Limb (tissue), 2 donors: Measurements from ENCODE around the gene ZNF500.
"Not testable (repeated sequence)": the region's sequence is repeated elsewhere in the genome, so short reads cannot be mapped to it uniquely, and the experiment has no call there.

Experiments
- DNase-seq, 2 donors: peaks; one replicate each; pipeline ENCODE4 v3.0.0-alpha.2; 2016; ENCODE audit errors: extremely low spot score in 2 of 2

The ZNF500 gene

DNA sequence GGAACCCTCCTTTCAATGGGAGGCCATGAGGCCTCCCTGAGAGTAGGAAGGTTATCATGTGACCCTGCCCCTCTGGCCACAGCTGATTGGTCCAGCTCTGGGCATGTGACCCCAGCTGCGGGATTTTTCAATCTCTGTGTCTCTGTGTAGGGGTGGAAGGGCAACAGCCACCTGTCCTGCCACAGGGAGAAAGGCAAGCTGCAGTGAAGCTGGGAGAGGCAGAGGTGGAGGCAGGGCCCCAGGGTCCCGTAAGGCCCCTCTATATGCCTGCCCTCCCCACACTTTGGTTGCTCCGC, 21.7 kb downstream of the ZNF500 start:
- DNase-seq, result no peak

DNA sequence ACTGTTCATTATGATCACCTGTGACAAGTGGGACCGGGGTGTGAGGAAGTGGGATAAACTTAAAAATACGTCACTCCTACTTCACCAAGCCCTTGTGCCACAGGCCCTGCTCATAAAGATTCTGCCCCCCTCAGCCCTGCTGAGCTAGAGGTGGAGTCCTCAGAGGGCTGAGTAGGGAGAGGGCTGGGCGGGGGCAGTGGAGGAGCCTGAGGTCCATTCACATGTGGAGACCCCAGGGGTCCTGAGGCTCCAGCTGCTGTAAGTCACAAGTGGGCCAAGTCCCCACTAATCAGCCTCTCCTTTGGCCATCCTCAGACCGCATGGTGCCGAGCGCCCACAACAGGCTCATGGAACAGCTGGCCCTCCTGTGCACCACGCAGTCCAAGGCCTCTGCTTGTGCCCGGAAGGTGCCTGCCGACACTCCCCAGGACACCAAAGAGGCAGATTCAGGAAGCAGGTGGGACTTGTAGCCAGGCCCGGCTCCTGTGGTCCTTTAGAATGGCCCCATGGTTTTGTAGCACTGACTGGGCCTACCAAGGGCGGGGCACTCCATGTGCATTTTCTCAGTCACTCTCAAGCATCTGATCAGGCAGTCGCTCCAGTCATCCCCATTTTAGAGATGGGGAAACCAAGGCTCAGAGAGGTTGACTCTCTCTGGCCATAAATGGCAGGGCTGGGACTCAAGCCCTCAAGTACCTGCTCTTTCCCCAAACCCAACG, 22.2 kb downstream of the ZNF500 start:
- DNase-seq, result no peak

DNA sequence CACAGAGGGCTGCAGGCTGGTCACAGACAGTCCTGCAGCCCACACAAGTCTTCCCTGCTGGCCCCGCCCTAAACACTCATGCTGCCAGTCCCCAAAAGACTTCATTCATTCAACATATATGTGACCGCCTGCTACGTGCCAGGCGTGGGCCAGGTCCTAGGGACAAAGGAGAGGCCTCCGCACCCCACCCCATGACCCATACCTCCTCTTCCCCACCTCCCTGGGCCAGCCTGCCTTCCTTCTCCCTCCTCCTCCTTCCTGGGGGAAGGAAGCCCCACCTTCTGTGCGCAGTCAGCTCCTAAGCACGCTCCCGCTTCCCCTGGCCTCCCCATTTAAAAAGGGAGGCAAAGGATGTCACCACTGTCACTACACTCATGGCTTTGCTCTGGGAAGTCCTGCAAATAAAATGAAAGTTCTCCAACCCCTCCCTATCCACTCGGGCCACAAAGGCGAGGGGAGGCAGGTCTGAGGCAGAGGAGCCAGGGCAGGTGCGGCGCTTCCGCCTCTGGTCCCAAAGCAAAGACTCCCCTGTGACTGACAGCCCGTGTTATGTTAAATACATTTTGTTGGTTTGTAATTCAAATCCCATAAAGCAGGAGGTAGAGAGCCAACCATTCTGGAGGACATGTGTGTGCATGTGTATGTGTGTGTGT, 23.6 kb downstream of the ZNF500 start:
- no peak for DNase-seq

DNA sequence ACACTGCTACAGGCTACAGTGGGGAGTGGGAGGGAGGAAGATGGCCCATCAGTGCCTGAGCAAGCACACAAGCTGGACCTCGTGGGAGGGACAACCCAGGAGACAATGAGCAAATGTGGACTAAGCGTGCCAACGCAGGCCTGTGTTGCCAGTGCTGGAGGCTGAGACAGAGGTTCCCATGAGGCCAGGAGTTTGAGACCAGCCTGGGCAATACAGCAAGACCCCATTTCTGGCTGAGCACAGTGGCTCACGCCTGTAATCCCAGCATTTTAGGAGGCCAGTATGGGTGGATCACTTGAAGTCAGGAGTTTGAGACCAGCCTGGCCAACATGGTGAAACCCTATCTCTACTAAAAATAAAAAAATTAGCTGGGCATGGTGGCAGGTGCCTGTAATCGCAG, 28.6 kb downstream of the ZNF500 start:
- not testable (repeated sequence) for DNase-seq

DNA sequence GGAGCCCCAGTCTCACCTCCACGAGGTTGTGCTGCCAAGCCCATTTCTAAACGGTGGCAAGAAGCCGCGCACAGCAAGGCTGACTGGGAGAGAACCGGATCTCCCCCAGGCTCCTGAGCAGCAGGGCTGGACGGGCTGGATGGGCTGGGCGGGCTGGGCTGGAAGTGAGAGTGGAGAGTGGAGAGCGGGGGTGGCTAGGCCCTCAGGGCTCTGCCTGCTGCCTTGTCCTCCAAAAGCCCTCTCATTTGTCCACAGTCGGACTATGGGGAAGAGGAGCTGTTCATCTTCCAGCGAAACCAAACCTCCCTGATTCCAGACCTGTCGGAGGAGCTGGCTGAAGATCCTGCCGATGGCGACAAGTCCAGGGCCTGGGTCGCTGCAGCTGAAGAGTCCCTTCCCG, 29.4 kb downstream of the ZNF500 start:
- no peak for DNase-seq

DNA sequence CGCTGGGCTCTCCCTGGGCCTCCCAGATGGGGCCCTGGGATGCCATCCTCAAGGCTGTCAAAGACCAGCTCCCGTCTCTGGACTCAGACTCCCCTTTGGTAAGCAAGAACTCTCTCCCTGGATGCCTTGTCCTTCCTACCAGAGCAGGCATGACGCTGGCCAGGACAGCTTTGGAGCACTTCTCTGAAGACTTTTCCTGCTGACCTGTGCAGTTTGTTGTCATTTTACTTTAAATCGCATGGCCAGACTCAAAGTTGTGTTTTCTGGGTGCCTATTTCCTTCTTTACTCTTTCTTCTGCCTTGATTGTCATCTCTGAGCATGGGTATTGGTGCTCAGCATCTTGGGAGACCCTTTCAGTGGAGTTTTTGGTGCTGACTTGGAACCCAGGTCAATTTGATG, 30.4 kb downstream of the ZNF500 start:
- DNase-seq, result no peak

DNA sequence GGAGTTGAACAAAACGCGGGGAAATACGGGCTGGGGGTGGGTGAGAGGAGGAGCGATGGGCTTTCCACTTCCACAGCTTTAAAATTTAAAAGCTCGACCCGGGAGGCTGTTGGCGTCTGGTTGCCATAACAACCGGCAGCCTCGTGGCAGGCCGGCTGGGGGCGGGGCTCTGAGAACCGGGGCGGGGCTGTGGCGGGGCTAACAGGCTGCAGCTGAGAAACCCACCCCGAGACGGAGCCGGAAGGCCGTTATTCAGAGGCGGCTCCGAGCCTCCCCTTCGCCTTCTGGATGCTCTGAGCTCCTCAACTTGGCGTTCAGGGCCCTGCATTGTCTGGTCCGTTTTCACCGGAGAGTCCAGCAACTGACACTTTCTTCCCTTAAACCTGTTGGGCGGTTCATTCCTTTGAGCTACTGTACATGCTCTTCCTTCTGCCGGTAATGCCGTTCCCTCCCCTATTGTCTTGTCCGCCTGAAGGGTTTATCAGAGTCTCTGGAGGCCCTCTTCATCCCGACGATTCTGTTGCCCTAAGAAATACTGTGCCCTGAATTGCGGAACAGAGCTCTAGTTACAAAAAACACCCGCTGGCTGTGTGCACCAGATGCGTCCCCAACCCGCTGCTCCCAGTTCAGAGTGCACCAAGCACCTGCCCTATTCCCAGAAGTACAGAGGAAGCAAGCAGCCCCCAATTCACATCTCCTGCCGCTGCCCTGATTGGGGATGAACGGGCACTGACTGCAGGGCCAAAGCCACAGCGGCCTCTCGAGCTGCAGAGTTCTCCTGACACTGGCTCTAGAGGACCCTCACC, 32.0 kb downstream of the ZNF500 start:
- peak; percentile 89 to 95 for DNase-seq

DNA sequence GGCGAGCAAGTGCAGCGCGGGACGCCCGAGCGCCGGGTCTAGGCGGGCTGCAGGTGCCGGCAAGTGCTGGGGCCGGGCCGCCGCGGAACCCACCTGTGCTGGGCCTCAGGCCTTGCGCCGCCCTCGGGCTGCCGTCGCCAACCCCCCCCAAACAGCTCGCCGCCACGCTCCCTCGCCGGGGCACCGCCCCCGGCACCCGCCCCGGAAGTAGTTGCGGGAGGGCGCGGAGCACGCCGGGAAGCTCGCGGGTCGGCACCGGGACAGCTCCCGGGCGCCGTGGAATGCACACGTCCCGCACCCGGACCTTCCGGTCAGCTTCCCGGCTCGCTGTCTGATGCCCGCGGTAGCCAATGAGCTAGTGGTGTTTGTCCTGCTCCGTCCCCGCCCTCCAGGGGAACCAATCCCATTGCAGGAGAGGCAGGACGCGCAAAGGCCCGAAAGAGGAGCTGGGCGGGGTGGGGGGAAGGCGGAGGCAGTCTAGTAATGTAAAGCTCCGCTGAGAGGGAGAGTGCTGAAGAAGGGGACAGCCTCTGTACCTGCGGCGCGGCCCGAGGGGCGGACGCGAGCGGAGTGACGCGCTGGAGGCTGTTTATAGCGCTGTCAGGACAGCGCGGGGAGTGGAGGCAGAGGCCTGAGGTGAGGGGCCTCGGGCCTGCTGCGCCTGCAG, 32.8 kb downstream of the ZNF500 start, which contains the start of the genes ANKS3 and DNAAF8:
Gene ANKS3 (minus strand): TSS at position 209 of the 667 bp plus-strand sequence. CDS start 4,122 bp downstream, outside the sequence.
Gene DNAAF8 (plus strand): TSS at position 475 of the 667 bp plus-strand sequence. CDS start 1,978 bp downstream, outside the sequence.
- DNase-seq, result peak; percentile 92 to 94

DNA sequence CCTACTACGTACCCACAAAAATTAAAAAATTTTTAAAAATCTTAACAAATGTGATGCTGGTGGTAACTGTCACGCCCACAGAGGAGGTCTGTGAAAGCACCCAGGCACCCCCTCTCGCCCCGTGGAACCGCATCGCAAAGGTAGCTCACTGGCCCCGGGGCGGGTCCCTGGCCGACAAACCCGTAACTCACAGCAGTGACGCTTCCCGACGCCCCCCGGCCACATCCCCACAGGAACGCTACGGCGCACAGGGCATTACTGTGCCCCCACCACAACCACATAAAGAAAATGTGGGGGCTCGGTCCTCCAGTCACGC, 33.3 kb downstream of the ZNF500 start:
- no peak for DNase-seq

DNA sequence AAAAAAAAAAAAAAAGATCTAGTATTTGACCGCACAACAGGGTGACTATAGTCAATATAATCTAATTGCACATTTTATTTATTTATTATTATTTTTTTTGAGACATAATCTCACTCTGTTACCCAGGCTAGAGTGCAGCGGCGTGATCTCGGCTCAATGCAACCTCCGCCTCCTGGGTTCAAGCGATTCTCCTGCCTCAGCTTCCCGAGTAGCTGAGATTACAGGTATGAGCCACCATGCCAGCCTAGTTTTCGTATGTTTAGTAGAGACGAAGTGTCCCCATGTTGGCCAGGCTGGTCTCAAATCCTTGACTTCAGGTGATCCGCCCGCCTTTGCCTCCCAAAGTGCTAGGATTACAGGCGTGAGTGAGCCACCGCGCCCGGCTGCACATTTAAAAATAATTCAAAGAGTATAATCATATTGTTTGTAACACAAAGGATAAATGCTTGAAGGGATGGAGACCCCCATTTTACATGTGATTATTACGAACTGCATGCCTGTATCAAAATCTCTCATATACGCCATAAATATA, 33.7 kb downstream of the ZNF500 start:
- DNase-seq, result no peak

DNA sequence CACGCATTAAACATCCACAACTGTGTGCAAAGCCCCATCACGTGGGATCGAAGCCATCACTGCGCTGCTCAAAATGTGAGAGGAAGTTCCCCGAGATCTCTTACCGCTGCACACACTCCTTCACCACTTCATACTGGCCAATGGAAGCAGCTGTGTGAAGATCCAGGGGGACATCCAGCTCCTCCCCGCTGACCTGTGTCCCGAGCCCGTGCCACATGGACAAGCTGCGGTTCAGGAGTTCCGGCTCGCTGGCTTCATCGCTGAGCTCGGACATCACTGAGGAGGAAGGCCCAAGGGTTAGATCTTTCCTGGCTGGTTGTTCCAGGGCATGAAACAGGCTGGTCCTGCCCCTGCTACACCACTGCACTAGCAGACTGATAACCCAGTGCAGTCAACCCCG, 37.1 kb downstream of the ZNF500 start:
- DNase-seq, result no peak

DNA sequence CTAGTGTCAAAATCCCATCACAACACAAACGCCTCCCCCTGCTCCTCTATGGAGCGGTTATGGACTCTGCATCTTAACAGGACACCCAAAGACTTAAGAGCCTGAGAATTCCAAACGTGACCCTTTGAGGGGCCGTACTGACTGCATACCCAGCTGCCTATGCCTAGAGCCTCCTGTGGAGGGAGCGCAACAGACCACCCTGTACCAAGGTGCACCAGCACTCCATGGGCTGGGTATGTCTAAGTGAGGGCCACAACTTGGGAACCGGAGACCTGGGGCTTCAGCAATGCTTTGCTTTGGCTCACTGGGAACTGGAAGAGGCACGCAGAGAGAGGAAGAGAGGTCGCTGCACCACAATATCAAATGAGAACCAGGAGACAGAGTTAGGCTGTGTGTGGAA, 38.3 kb downstream of the ZNF500 start:
- DNase-seq, result no peak

DNA sequence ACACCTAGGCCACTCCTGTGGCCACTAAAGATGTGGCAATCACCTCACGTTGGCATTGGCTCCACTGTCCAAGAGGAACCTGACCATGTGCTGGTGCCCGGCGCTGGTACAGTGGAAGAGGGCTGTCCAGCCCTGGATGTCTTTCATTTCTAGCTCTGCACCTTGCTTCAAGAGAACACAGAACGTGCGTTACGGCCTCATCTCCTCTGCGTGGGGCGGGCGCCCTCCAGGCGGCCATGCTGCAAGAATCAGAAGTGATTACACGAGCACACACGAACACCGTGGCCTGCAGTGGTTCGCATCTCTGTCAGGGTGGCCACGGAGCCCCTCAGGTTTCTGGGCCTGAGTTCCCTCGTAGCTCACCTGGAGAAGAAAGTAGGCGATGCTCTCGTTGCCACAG, 40.3 kb downstream of the ZNF500 start:
- no peak for DNase-seq

DNA sequence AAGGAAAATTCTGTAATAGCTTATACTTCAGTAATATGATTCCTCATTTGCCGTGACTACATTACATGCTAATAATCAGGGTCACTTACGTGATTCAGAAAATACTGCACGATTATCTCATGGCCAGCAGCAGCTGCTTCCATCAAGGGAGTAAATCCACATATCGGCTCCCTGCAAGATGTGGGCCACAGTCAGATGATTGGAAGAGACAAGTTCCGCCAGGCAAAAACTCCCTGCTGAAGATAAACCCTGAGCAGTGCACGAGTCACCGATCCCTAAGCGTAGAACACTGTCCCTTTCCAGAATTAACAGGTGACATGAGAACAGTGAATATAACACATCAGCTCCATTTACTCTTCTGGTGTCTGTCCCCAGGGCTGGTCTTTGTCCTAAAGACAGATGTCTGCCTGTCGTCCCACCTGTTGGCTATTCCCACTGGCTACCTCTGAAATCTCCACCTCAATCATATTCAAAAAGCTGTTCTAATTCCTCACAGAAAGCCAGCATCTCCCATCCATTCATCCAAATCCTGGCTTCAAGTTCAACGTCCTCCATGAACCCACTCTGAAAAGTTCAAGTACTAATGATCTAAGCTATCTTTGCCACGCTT, 42.2 kb downstream of the ZNF500 start:
- DNase-seq, result no peak

DNA sequence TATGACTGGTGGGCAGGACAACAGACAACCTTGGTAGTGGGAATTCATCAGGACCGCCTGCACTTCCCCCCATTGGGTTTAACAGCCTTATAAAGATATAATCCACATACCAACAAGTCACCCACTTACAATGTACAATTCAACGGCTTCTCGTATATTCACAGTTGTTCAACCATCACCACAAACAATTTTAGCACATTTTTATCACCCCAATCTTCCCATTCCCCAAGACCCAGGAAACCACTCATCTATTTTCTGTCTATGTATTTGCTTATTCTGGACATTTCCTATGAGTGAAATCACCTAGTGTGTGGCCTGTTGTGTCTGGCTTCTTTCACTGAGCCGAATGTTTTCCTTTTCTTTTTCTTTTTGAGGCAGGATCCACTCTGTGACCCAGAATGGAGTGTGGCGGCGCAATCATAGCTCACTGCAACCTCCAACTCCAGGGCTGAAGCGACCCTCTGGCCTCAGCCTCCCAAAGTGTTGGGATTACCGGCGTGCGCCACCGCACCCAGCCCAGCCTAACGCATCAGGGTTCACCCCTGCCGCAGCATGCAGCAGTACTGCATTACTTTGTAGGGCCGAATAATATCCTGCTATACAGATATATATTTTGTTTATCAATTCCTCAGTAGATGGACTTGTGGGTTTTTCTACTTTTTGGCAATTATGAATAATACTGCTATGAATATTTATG, 43.7 kb downstream of the ZNF500 start:
- no peak for DNase-seq

DNA sequence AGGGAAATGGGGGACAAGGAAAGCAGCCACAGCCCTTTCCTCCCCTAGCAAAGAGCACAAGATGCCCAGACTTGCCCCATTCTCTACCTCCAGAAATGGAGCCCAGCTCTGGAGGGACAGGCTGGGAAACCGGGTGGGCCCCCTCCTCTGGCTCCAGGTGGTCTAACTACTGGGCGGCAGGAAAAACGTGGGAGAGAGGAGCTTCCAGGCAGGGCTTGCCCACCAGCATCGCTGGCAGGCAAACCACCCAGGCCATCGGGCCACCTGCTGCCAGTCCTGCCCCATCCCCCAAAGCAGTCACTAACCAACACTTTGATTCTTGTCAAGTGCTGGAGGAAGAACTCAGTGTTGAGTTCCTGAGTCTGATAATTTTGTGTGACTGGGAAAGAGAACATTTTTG, 48.5 kb downstream of the ZNF500 start:
- DNase-seq, result no peak

DNA sequence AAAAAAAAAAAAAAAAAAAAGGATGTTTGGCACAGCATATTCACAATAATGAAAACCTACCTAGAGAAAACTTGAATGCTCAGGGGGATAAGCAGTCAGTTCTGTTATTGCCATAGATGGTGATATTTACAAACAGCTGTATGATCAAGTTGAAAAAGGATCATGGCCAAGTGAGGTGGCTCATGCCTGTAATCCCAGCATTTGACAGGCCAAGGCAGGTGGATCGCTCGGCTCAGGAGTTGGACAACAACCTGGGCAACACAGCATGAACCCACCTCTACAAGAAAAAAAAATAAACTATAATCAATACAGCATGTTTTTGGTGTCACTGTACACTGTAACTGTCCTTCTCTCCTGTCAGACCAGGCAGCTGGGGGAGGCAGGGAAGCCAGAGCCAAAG, 52.0 kb downstream of the ZNF500 start:
- no peak for DNase-seq

DNA sequence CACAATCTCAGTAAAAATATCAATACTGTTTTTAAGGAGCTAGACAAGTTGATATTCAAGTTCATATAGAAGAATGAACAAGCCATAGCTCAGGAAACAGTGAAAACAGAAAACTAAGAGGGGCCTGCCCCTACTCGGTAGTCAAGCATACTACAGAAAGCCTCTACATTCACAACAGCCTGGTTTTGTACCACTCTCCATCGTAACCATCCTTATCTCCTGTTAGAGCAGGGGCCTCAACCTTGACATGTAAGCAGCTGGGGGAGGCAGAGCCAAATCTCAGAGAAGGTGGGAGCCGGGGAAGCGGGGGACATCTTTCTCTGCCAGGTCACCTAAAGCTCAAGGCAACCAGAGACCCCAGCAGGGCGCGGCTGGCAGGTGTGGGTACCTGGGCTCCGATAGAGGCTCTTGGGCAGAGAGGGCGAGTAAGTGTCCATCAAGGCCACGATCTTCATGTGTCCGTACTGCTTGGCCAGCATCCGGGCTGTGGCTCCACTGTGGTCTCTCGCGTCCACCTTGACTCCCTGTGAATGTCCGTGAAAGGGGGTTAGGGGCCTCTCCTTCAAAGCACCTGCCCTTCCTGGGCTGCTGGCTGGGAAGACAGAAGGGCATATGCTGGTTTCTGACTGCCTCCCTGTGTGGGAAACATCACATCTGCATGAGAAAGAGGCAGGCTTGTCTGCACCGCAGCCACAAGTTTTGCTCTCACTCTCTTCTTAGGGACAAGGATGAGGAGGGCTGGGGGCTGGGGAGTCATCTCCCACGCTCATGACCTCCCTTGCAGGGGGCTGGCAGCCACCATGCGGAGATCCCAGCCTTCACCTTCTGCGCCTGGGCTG, 53.1 kb downstream of the ZNF500 start:
- no peak for DNase-seq

DNA sequence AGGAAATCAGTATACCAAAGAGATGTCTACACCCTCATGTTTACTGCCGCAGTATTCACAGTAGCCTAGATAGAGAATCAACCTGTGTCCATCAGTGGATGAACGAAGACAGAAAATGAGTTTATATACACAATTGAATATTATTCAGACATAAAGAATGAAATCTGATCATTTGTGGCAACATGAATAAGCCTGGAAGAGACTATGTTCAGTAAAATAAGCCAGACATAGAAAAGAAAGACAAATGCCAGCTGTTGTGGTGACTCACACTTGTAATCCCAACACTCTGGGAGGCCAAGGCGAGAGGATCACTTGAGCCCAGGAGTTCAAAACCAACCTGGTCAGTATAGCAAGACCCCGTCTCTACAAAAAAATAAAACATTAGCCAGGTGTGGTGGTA, 57.5 kb downstream of the ZNF500 start:
- DNase-seq, result no peak

DNA sequence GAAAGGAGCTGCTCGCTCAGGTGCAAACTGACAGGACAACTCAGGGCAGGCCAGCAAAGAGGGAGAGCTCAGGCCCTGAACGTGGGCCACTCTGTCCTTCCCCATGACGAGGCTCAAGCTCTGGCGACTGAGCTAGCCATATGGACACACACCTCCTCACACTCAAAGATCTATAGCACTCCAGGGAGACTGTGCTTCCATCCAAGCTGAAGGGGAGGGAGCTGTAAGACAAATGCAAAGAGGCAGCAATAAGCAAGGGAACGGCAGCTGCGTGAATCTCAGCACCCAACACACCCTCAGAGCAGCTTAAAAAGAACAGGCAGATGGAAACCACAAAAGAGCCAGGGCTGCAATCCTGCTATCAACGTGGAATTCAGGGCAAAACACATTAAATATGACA, 60.1 kb downstream of the ZNF500 start:
- no peak for DNase-seq
